Measurements from ENCODE around the gene MEIKIN.

MEIKIN gene

GRCh38 chr5:131769336-131769735 lies 176.1 kb downstream of the MEIKIN start:
- FAIRE-seq (no peak), DNase-seq (ENCODE audit: insufficient read length, low spot score) (no peak)
- no peak for TF ChIP-seq POLR2A (IDR thresholded peaks at IDR 0.05; ENCODE audit: low read depth, low read length)

- DNase-seq (ENCODE audit: insufficient read length, low spot score) (no peak), FAIRE-seq (no peak)
These were observed 177.6 kb downstream of the MEIKIN start for GRCh38 chr5:131767891-131768290.

GRCh38 chr5:131766689-131767088 lies 178.8 kb downstream of the MEIKIN start:
- TF ChIP-seq POLR2A (IDR thresholded peaks at IDR 0.05; ENCODE audit: low read depth, low read length) = no peak
- no peak for DNase-seq (ENCODE audit: insufficient read length, low spot score)
- FAIRE-seq = no peak

More at GRCh38 chr5:131767891-131768290, 177.6 kb downstream of the MEIKIN start:
- TF ChIP-seq POLR2A (IDR thresholded peaks at IDR 0.05; ENCODE audit: low read depth, low read length) = no peak

GRCh38 chr5:131765261-131765660 lies 180.2 kb downstream of the MEIKIN start:
- no peak for FAIRE-seq
- DNase-seq (ENCODE audit: insufficient read length, low spot score) = no peak
- no peak for TF ChIP-seq POLR2A (IDR thresholded peaks at IDR 0.05; ENCODE audit: low read depth, low read length)

GRCh38 chr5:131763968-131764367 lies 181.5 kb downstream of the MEIKIN start:
- TF ChIP-seq POLR2A (IDR thresholded peaks at IDR 0.05; ENCODE audit: low read depth, low read length) = no peak
- DNase-seq (ENCODE audit: insufficient read length, low spot score) = no peak
- FAIRE-seq = no peak

- no peak for DNase-seq (ENCODE audit: insufficient read length, low spot score)
- no peak for TF ChIP-seq POLR2A (IDR thresholded peaks at IDR 0.05; ENCODE audit: low read depth, low read length)
- no peak for FAIRE-seq
These were observed 184.7 kb downstream of the MEIKIN start for GRCh38 chr5:131760793-131761192.

- TF ChIP-seq POLR2A (IDR thresholded peaks at IDR 0.05; ENCODE audit: low read depth, low read length) = no peak
- FAIRE-seq (no peak), DNase-seq (ENCODE audit: insufficient read length, low spot score) (no peak)
These were observed 185.8 kb downstream of the MEIKIN start for GRCh38 chr5:131759704-131760103.

- peak; percentile 58 for FAIRE-seq
- TF ChIP-seq POLR2A (IDR thresholded peaks at IDR 0.05; ENCODE audit: low read depth, low read length) = no peak
- no peak for DNase-seq (ENCODE audit: insufficient read length, low spot score)
These were observed 187.0 kb downstream of the MEIKIN start for GRCh38 chr5:131758520-131758900.

GRCh38 chr5:131757830-131758519 lies 187.5 kb downstream of the MEIKIN start:
- TF ChIP-seq POLR2A (IDR thresholded peaks at IDR 0.05; ENCODE audit: low read depth, low read length) = no peak
- DNase-seq (ENCODE audit: insufficient read length, low spot score) (no peak), FAIRE-seq (peak; percentile 50)
